Upper lobe of right lung (tissue), 1 donor: ENCODE data around the gene ZNF213. TPM values are rescaled to one million over a fixed set of nuclear protein-coding genes. Genes with fewer than 3 reads are reported as not detected.
"Not testable (repeated sequence)": the region's sequence is repeated elsewhere in the genome, so short reads cannot be mapped to it uniquely, and the experiment has no call there.

Source experiments
- ATAC-seq: fragments of 200-7000 bp; cut with Tn5 transposase; one replicate; pipeline ENCODE4 v1.9.1; 2020; ENCODE audit warnings: mild to moderate bottlenecking, moderate library complexity
- DNase-seq: peaks from one replicate; pipeline ENCODE4 v3.0.0-alpha.2; 2020
- H3K27ac ChIP-seq: fragments of 200-600 bp; one replicate; pipeline ENCODE4 v1.8.0; 2022
- H3K27me3 ChIP-seq: fragments of 200-600 bp; one replicate; pipeline ENCODE4 v1.8.0; 2022; ENCODE audit warnings: mild to moderate bottlenecking
- H3K36me3 ChIP-seq: fragments of 200-600 bp; one replicate; pipeline ENCODE4 v1.8.0; 2022
- H3K4me1 ChIP-seq: fragments of 200-600 bp; one replicate; pipeline ENCODE4 v1.8.0; 2022
- H3K4me3 ChIP-seq: fragments of 200-600 bp; one replicate; pipeline ENCODE4 v1.8.0; 2022; ENCODE audit warnings: mild to moderate bottlenecking
- H3K9me3 ChIP-seq: fragments of 200-600 bp; one replicate; pipeline ENCODE4 v1.8.0; 2022
- CTCF ChIP-seq: fragments of 200-600 bp; IDR thresholded peaks from one replicate; pipeline ENCODE4 v1.8.0; 2022; ENCODE audit warnings: antibody characterized with exemption
- intact Hi-C: fragments of 100-400 bp; cut with DNase I; formaldehyde crosslinking; loops from one replicate; pipeline ENCODE4 v1.11.0; 2022
- total RNA-seq: library from RNA; stranded (reverse); fragmentation: NEBNext Ultra II Directional; extraction: Animal tissue kit (Norgen Biotek cat#: 25700); gene quantifications from one replicate; pipeline ENCODE4 v1.2.1, GENCODE V29; 2021
- donor health status: DM: no; HTN: yes; CAD: no; lungs with severe emphysema.

The ZNF213 gene
- total RNA-seq, 1 donor from 2014 or later, result 9.1 TPM

DNA sequence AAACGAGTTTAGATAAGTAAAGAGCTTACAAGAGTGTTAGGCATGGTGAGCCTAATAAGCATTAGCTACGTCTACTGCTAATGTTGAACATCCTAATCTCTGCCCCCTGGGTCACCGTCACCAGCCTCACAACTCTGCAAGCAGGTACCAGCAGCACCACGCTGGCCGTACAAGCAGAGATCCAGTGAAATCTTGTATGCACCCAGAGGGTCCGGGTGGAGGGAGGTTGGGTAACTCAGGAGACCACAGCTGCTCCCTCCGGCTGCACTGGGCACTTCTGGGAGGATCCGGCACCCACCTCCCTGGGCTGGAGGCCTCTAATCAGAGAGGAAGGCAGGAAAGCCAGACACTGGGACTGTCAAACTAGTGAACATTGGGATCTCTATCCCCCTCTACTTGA, 44.8 kb downstream of the ZNF213 start:
- peaks cover 11% of the 10 kb centered on the region for H3K4me1 ChIP-seq
- H3K27ac ChIP-seq, result no peak overlapping the region
- no peak overlapping the region for H3K4me3 ChIP-seq
- H3K27me3 ChIP-seq, result peaks cover 97% of the 10 kb centered on the region
- H3K36me3 ChIP-seq, result no peaks in the 10 kb centered on the region
- intact Hi-C loops, result no loop called here
- no peaks in the 10 kb centered on the region for H3K9me3 ChIP-seq
- no peak for TF ChIP-seq CTCF
- DNase-seq (peak; percentile 21), ATAC-seq (no peak)

DNA sequence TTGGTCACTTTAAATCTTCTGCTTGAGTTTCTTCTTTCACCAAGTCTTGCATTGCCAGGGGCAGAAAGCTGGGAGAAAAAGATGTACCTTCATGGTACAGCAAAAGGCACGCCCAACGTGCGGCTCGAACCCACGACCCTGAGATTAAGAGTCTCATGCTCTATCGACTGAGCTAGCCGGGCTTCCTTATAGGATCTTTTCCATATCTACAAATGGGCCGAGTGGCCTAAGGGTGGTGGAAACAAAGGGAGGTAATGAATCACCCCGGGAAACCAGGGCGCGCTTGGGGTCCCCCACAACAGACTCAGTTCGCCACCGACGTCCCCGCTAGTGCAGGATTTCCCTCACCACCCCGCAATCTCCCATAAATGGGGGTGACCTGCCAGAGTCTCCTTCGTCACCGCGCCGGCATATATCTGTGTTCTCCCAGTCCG, 45.6 kb downstream of the ZNF213 start:
- H3K27me3 ChIP-seq, result peaks cover 97% of the 10 kb centered on the region
- no peaks in the 10 kb centered on the region for H3K9me3 ChIP-seq
- no peak for TF ChIP-seq CTCF
- no peak for ATAC-seq
- H3K4me1 ChIP-seq, result peaks cover 11% of the 10 kb centered on the region
- intact Hi-C loops, result no loop called here
- H3K27ac ChIP-seq, result no peak overlapping the region
- no peak overlapping the region for H3K4me3 ChIP-seq
- H3K36me3 ChIP-seq, result no peaks in the 10 kb centered on the region
- DNase-seq, result no peak

- ATAC-seq, DNase-seq, H3K27ac ChIP-seq, H3K9me3 ChIP-seq, H3K4me3 ChIP-seq, H3K36me3 ChIP-seq, intact Hi-C loops: not testable (repeated sequence)
- Histone ChIP-seq H3K4me1 (peaks cover 11% of the 10 kb centered on the region), H3K27me3 (peaks cover 98% of the 10 kb centered on the region)
These were observed 47.4 kb downstream of the ZNF213 start for GRCh38 chr16:3182293-3182607.

DNA sequence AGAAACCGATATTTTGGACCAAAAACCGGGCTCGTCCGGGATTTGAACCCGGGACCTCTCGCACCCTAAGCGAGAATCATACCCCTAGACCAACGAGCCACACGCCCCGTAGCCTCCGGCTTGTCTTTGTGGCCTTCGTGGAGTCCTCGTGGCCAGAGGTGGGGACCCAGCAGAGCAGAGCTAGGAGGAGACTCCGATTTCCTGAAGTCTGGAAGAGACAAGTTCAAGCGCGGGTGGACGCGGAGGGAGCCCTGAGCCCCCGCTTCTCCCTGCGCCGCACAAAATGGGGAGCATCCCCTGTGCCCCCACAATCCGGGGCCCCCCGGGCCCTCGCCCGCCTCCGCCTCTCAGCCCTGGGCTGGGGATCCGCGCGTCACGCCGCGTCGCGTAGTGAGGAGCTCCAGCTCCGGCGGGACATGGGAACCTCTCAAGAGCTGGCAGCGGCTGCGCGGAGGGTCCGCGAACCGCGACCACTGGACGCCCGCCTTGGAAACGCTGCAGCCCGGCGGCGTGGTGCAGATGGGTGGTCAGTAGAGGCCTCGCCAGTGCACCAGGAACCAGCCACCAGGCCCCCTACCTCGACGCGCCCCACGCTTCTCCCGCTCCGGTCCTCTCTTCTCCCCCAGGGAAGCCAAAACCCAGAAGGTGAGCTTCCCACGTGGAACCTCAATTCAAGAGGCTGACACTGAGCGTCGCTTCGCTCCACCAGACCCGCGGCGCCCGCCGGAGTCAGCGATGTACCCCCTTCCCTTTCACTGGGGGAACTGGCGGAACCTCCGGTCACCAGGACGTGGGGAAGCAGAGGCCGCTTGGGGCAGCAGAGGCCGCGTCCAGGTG, 48.0 kb downstream of the ZNF213 start:
- ATAC-seq (peak; percentile 80), DNase-seq (no peak)
- peaks cover 98% of the 10 kb centered on the region for H3K27me3 ChIP-seq

GRCh38 chr16:3183445-3184139, 48.8 kb downstream of the ZNF213 start:
- DNase-seq, result no peak
- intact Hi-C loops, result no loop called here
- Histone ChIP-seq H3K27ac (no peak overlapping the region), H3K27me3 (peaks cover 99% of the 10 kb centered on the region), H3K36me3 (no peaks in the 10 kb centered on the region), H3K4me3 (peak overlapping the region; percentile 31), H3K9me3 (no peaks in the 10 kb centered on the region), H3K4me1 (peaks cover 16% of the 10 kb centered on the region)
- ATAC-seq, result peak; percentile 15
- no peak for TF ChIP-seq CTCF

More for the DNA sequence above, 48.0 kb downstream of the ZNF213 start:
- no peaks in the 10 kb centered on the region for H3K9me3 ChIP-seq
- peaks cover 11% of the 10 kb centered on the region for H3K4me1 ChIP-seq
- H3K4me3 ChIP-seq, result peak overlapping the region; percentile 31
- intact Hi-C loops, result no loop called here
- TF ChIP-seq CTCF, result peak; percentile 30
- no peaks in the 10 kb centered on the region for H3K36me3 ChIP-seq
- H3K27ac ChIP-seq, result no peak overlapping the region
